Smooth muscle cell (in vitro differentiated cells): ENCODE results near the gene CCDC194. TPM values are rescaled to one million over a fixed set of nuclear protein-coding genes. Genes with fewer than 3 reads are reported as not detected.

Source experiments
- DNase-seq: peaks from one replicate; lab custom pipeline; 2025; ENCODE audit not compliant: unreplicated experiment; lab: John Stamatoyannopoulos, UW
- H2AFZ ChIP-seq: fragments of 200-600 bp; sonication (generic); 2 replicates; pipeline ENCODE4 v1.6.0; 2016; ENCODE audit warnings: antibody characterized with exemption, low read depth, mild to moderate bottlenecking
- H3F3A ChIP-seq: fragments of 200-600 bp; sonication (generic); 2 replicates; pipeline ENCODE4 v1.6.0; 2017; ENCODE audit warnings: antibody characterized with exemption, low read depth
- H3K27ac ChIP-seq: fragments of 200-600 bp; sonication (generic); 2 replicates; pipeline ENCODE4 v1.5.1; 2016; ENCODE audit warnings: low read depth, mild to moderate bottlenecking
- H3K27me3 ChIP-seq: fragments of 200-600 bp; sonication (generic); 2 replicates; pipeline ENCODE4 v1.6.1; 2016; ENCODE audit warnings: low read depth, mild to moderate bottlenecking
- H3K36me3 ChIP-seq: fragments of 200-600 bp; sonication (generic); 2 replicates; pipeline ENCODE4 v1.5.1; 2016; ENCODE audit warnings: low read depth
- H3K4me1 ChIP-seq: fragments of 200-600 bp; sonication (generic); 2 replicates; pipeline ENCODE4 v1.5.1; 2016; ENCODE audit warnings: low read depth
- H3K4me2 ChIP-seq: fragments of 200-600 bp; sonication (generic); 2 replicates; pipeline ENCODE4 v1.6.0; 2016; ENCODE audit warnings: mild to moderate bottlenecking
- H3K4me3 ChIP-seq: fragments of 200-600 bp; sonication (generic); 2 replicates; pipeline ENCODE4 v1.5.1; 2016; ENCODE audit warnings: mild to moderate bottlenecking
- H3K79me2 ChIP-seq: fragments of 200-600 bp; sonication (generic); 2 replicates; pipeline ENCODE4 v1.6.0; 2016; ENCODE audit warnings: low read depth, mild to moderate bottlenecking
- H3K9ac ChIP-seq: fragments of 200-600 bp; sonication (generic); 2 replicates; pipeline ENCODE4 v1.6.0; 2016; ENCODE audit warnings: low read depth
- H3K9me3 ChIP-seq: fragments of 200-600 bp; sonication (generic); replicated peaks from 2 replicates; pipeline ENCODE4 v1.5.1; 2016; ENCODE audit warnings: low read depth
- H4K20me1 ChIP-seq: fragments of 200-600 bp; sonication (generic); 2 replicates; pipeline ENCODE4 v1.6.0; 2016; ENCODE audit warnings: low read depth
- CTCF ChIP-seq: fragments of 200-600 bp; sonication (generic); IDR thresholded peaks from 2 replicates; pipeline ENCODE4 v1.5.1; 2017; ENCODE audit warnings: borderline replicate concordance, mild to moderate bottlenecking, antibody characterized with exemption; ENCODE audit not compliant: insufficient read depth, poor library complexity, severe bottlenecking
- WGBS: methylation state at CpG from one replicate; pipeline ENCODE4 v1.1.7; 2016; ENCODE audit warnings: low lambda C conversion rate; 5-methylcytosine and 5-hydroxymethylcytosine counted together
- polyA plus RNA-seq: library from polyadenylated mRNA; unstranded; fragments of >200 nt; fragmentation: Nextera tagmentation; extraction: Ambion mirVana; gene quantifications from 2 replicates; pipeline ENCODE4 v1.2.1, GENCODE V29; 2016
- total RNA-seq: library from RNA; depleted of rRNA; stranded (reverse); fragments of >200 nt; gene quantifications from 2 replicates; pipeline ENCODE4 v1.2.3, GENCODE V29; 2014

Gene CCDC194
- total and polyA plus RNA-seq, 2 experiments from 2014 or later, result not detected

GRCh38 chr19:17390665-17391370 is 3.2 kb downstream of the CCDC194 start:
- Histone ChIP-seq H3K36me3 (no peaks in the 10 kb centered on the region), H3K27me3 (no peaks in the 10 kb centered on the region), H3K4me2 (peak overlapping the region; percentile 94), H3K27ac (no peak overlapping the region), H3K9ac (no peak overlapping the region), H3K9me3 (no peaks in the 10 kb centered on the region), H2AFZ (peak overlapping the region; percentile 95), H4K20me1 (no peaks in the 10 kb centered on the region), H3K4me1 (peaks cover 7% of the 10 kb centered on the region), H3K79me2 (no peaks in the 10 kb centered on the region), H3K4me3 (peak overlapping the region; percentile 60), H3F3A (no peaks in the 10 kb centered on the region)
- WGBS, result 2% methylated on average over 49 of the region's 50 CpGs
- peak; percentile 73 for DNase-seq
- TF ChIP-seq CTCF, result peak; percentile 62

DNA sequence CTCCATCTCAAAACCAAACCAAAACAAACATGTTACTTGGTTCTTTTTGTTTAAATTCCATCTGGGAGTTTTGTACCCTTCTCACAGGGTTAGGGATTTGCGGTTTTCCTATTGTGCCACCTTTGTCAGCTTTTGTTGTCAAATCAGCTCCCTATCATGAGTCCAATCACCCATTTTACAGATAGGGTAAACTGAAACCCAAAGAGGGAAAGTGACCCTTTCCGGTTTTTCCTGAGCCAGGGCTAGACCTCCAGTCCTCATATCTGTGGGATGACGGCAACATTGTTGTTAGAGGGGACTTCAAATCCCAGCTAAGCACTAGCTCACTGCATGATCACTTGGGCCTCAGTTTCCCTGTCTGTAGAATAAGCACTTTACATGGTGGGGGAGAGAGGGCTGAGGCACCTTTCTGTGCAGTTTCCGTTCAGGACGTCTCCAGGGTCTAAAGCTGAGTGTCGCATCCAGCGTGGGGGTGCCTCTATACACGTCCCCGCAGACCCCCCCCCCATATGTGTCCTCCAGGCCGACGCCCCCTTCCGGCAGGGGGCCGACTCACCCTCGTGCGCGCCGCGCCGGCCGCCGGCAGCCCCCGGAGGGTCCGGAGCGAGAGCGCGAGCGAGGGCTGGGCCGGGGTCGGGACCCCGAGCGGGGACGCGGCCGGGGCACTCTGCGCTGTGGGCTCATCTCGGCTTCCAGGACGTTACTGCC is 3.9 kb downstream of the CCDC194 start:
- H3K9ac ChIP-seq, result no peak overlapping the region

GRCh38 chr19:17389288-17389687 is 4.7 kb downstream of the CCDC194 start:
- Histone ChIP-seq H3K27ac (no peak overlapping the region), H3K9me3 (no peaks in the 10 kb centered on the region), H3K4me2 (no peak overlapping the region), H3K36me3 (no peaks in the 10 kb centered on the region), H3F3A (no peaks in the 10 kb centered on the region), H3K9ac (no peak overlapping the region), H3K4me3 (no peak overlapping the region), H3K4me1 (peaks cover 7% of the 10 kb centered on the region), H4K20me1 (no peaks in the 10 kb centered on the region), H3K79me2 (no peaks in the 10 kb centered on the region), H2AFZ (no peak overlapping the region), H3K27me3 (no peaks in the 10 kb centered on the region)
- 71% methylated on average over 1 of the region's 1 CpG for WGBS
- no peak for DNase-seq
- TF ChIP-seq CTCF, result no peak

More for the DNA sequence above, 3.9 kb downstream of the CCDC194 start:
- H2AFZ ChIP-seq, result peak overlapping the region; percentile 89
- TF ChIP-seq CTCF, result peak; percentile 34
- H3K79me2 ChIP-seq, result no peaks in the 10 kb centered on the region
- no peak overlapping the region for H3K27ac ChIP-seq
- WGBS, result 26% methylated on average over 9 of the region's 37 CpGs
- H3K9me3 ChIP-seq, result no peaks in the 10 kb centered on the region
- no peaks in the 10 kb centered on the region for H3K27me3 ChIP-seq
- peak overlapping the region; percentile 60 for H3K4me3 ChIP-seq
- peak overlapping the region; percentile 94 for H3K4me2 ChIP-seq
- peaks cover 7% of the 10 kb centered on the region for H3K4me1 ChIP-seq
- DNase-seq, result no peak
- no peaks in the 10 kb centered on the region for H3F3A ChIP-seq
- no peaks in the 10 kb centered on the region for H3K36me3 ChIP-seq
- no peaks in the 10 kb centered on the region for H4K20me1 ChIP-seq
